Ramos (cell line): ENCODE measurements around the gene F2R.
"Not testable (repeated sequence)": the region's sequence is repeated elsewhere in the genome, so short reads cannot be mapped to it uniquely, and the experiment has no call there.

ENCODE experiments used
- in situ Hi-C: fragments of 300-500 bp; cut with MboI; formaldehyde crosslinking; loops from one replicate; pipeline ENCODE4 v1.14.3; 2022; ENCODE audit warnings: low sequenced_read_pairs; ENCODE audit not compliant: unreplicated experiment

Gene F2R

GRCh38 chr5:76715736-76716455 lies at the start of gene F2R:
Gene F2R (plus strand): TSS chr5:76716126. CDS start chr5:76716308, 182 bp downstream.
- in situ Hi-C loops, result no loop called here

GRCh38 chr5:76667495-76667894 lies 48.4 kb upstream of the F2R start:
- in situ Hi-C loops, result no loop called here

GRCh38 chr5:76669245-76669644 lies 46.7 kb upstream of the F2R start:
- in situ Hi-C loops, result no loop called here

- in situ Hi-C loops, result no loop called here
Observed at GRCh38 chr5:76670508-76670907, 45.4 kb upstream of the F2R start.

- in situ Hi-C loops, result no loop called here
Observed at GRCh38 chr5:76672242-76672641, 43.7 kb upstream of the F2R start.

- in situ Hi-C loops, result no loop called here
Observed at GRCh38 chr5:76673125-76673524, 42.8 kb upstream of the F2R start.

- in situ Hi-C loops, result no loop called here
Observed at GRCh38 chr5:76674330-76675066, 41.4 kb upstream of the F2R start.

- in situ Hi-C loops, result no loop called here
Observed at GRCh38 chr5:76675364-76675763, 40.6 kb upstream of the F2R start.

GRCh38 chr5:76677849-76678472 lies 38.0 kb upstream of the F2R start:
- in situ Hi-C loops, result no loop called here

- in situ Hi-C loops, result no loop called here
Observed at GRCh38 chr5:76679231-76679630, 36.7 kb upstream of the F2R start.

GRCh38 chr5:76680826-76681225 lies 35.1 kb upstream of the F2R start:
- in situ Hi-C loops, result not testable (repeated sequence)

- in situ Hi-C loops, result no loop called here
Observed at GRCh38 chr5:76681287-76681686, 34.6 kb upstream of the F2R start.

- in situ Hi-C loops, result no loop called here
Observed at GRCh38 chr5:76682387-76682786, 33.5 kb upstream of the F2R start.

GRCh38 chr5:76683816-76684731 lies 31.9 kb upstream of the F2R start:
- in situ Hi-C loops, result no loop called here

GRCh38 chr5:76684756-76685519 lies 31.0 kb upstream of the F2R start:
- in situ Hi-C loops, result no loop called here

- in situ Hi-C loops, result no loop called here
Observed at GRCh38 chr5:76685704-76686103, 30.2 kb upstream of the F2R start.

GRCh38 chr5:76688212-76688611 lies 27.7 kb upstream of the F2R start:
- in situ Hi-C loops, result no loop called here

GRCh38 chr5:76688836-76689235 lies 27.1 kb upstream of the F2R start:
- in situ Hi-C loops, result no loop called here

- in situ Hi-C loops, result no loop called here
Observed at GRCh38 chr5:76689321-76690036, 26.4 kb upstream of the F2R start.
